Endothelial cell of umbilical vein (primary cell): Measurements from ENCODE around the gene PLCB4. TPM values are rescaled to one million over a fixed set of nuclear protein-coding genes. Genes with fewer than 3 reads are reported as not detected.

Source experiments
- BruUV-seq: library from RNA; stranded (reverse); fragments of 400-500 nt; replicated peaks from 2 replicates; lab custom pipeline; 2021; lab: Mats Ljungman, UMichigan
- CTCF ChIA-PET: fragments of 300-600, 350-600 bp; sonication (Branson Sonifier 250); formaldehyde crosslinking; loops from one replicate; lab custom pipeline; 2021; ENCODE audit warnings: antibody characterized with exemption, inconsistent platforms; lab: Charles Lee
- POLR2A ChIA-PET: fragments of 300-600, 350-600 bp; sonication (Branson Sonifier 250); formaldehyde crosslinking; loops from one replicate; lab custom pipeline; 2021; ENCODE audit warnings: antibody characterized with exemption, inconsistent platforms; lab: Charles Lee
- DNase-seq: peaks from one replicate; pipeline ENCODE4 v3.0.0-alpha.2; 2011; ENCODE audit warnings: low read depth, low spot score
- FAIRE-seq: peaks from 2 replicates; lab custom pipeline; 2011; peaks lifted over from hg19 to GRCh38; lab: Jason Lieb, UNC
- H2AFZ ChIP-seq: 2 replicates; pipeline ENCODE4 v1.6.0; 2012; ENCODE audit warnings: low read depth, low read length, control low read depth, inconsistent platforms
- H3K27ac ChIP-seq: 2 replicates; pipeline ENCODE4 v1.5.1; 2011; ENCODE audit warnings: low read depth, mild to moderate bottlenecking, control low read depth, low read length, moderate library complexity; ENCODE audit not compliant: insufficient read depth
- H3K27me3 ChIP-seq, 2 experiments: 2 replicates each; pipeline versions ENCODE4 v1.6.0 to v1.6.1; 2011; ENCODE audit warnings: low read length in 2 of 2, mixed read lengths in 1 of 2; ENCODE audit not compliant: control insufficient read depth in 2 of 2, insufficient read depth in 2 of 2
- H3K36me3 ChIP-seq, 2 experiments: 2 replicates in 1 of 2; 3 replicates in 1 of 2; pipeline ENCODE4 v1.5.1; 2011; ENCODE audit warnings: low read length in 2 of 2, mild to moderate bottlenecking in 1 of 2, moderate library complexity in 1 of 2; ENCODE audit not compliant: control insufficient read depth in 2 of 2, insufficient read depth in 2 of 2; ENCODE audit errors: extremely low read depth in 1 of 2
- H3K4me1 ChIP-seq: 3 replicates; pipeline ENCODE4 v1.5.1; 2011; ENCODE audit warnings: mild to moderate bottlenecking, low read length; ENCODE audit not compliant: control insufficient read depth, insufficient read depth; ENCODE audit errors: extremely low read depth
- H3K4me2 ChIP-seq: 2 replicates; pipeline ENCODE4 v1.6.1; 2011; ENCODE audit warnings: low read length, control low read depth, mixed read lengths; ENCODE audit not compliant: insufficient read depth
- H3K4me3 ChIP-seq, 3 experiments: fragments of 200-600 bp in 1 of 3; sonication (generic), shearing (Covaris generic) in 1 of 3; replicated peaks in 1 of 3; 2 replicates each; pipeline ENCODE4 v1.5.1; 2011 to 2016; ENCODE audit warnings: control low read depth in 3 of 3, low read length in 3 of 3, mild to moderate bottlenecking in 2 of 3, inconsistent platforms in 1 of 3, low read depth in 1 of 3, moderate library complexity in 1 of 3; ENCODE audit not compliant: insufficient read depth in 1 of 3
- H3K79me2 ChIP-seq: 2 replicates; pipeline ENCODE4 v1.6.0; 2012; ENCODE audit warnings: low read length, inconsistent platforms; ENCODE audit not compliant: control insufficient read depth, insufficient read depth
- H3K9ac ChIP-seq: replicated peaks from 2 replicates; pipeline ENCODE3; 2011; ENCODE audit warnings: low read length, control low read depth; ENCODE audit not compliant: insufficient read depth; ENCODE audit errors: extremely low read depth
- H3K9me1 ChIP-seq: replicated peaks from 3 replicates; pipeline ENCODE4 v1.6.0; 2011; ENCODE audit warnings: mild to moderate bottlenecking, low read length; ENCODE audit not compliant: control insufficient read depth, insufficient read depth; ENCODE audit errors: extremely low read depth
- H3K9me3 ChIP-seq: replicated peaks from 2 replicates; pipeline ENCODE4 v1.5.1; 2012; ENCODE audit warnings: low read length, inconsistent platforms; ENCODE audit not compliant: control insufficient read depth, insufficient read depth
- H4K20me1 ChIP-seq: replicated peaks from 2 replicates; pipeline ENCODE3; 2011; ENCODE audit warnings: mild to moderate bottlenecking, low read length; ENCODE audit not compliant: control insufficient read depth, insufficient read depth; ENCODE audit errors: extremely low read depth
- EZH2 ChIP-seq: IDR thresholded peaks from 2 replicates; pipeline ENCODE4 v1.6.1; 2012; ENCODE audit warnings: borderline replicate concordance, low read depth, mild to moderate bottlenecking, moderate library complexity, low read length, inconsistent platforms; ENCODE audit not compliant: severe bottlenecking
- FOS ChIP-seq: IDR thresholded peaks from 2 replicates; pipeline ENCODE4 v1.6.1; 2011; ENCODE audit warnings: mild to moderate bottlenecking, low read length, moderate library complexity, borderline replicate concordance; ENCODE audit not compliant: insufficient read depth
- GATA2 ChIP-seq: IDR thresholded peaks from 2 replicates; pipeline ENCODE4 v1.7.0; 2011; ENCODE audit warnings: low read depth, mild to moderate bottlenecking, moderate library complexity, mixed read lengths, low read length; ENCODE audit not compliant: insufficient read length, insufficient read depth
- JUN ChIP-seq: IDR thresholded peaks from 2 replicates; pipeline ENCODE4 v1.6.1; 2011; ENCODE audit warnings: borderline replicate concordance, low read depth; ENCODE audit not compliant: insufficient read length, insufficient read depth
- MYC ChIP-seq: IDR thresholded peaks from one replicate; pipeline ENCODE4 v1.6.1; 2011; ENCODE audit warnings: mild to moderate bottlenecking, low read depth, low read length
- POLR2A ChIP-seq: IDR thresholded peaks from 2 replicates; pipeline ENCODE4 v1.6.1; 2012; ENCODE audit warnings: low read depth, mild to moderate bottlenecking, control low read depth, low read length
- POLR2AphosphoS5 ChIP-seq: IDR thresholded peaks from 2 replicates; pipeline ENCODE4 v1.6.1; 2012; ENCODE audit warnings: low read depth, mild to moderate bottlenecking, control low read depth, low read length, moderate library complexity; ENCODE audit not compliant: insufficient read depth
- dilution Hi-C: fragments of 300-500 bp; cut with MboI; formaldehyde crosslinking; loops from one replicate; pipeline ENCODE4 v1.15.0; 2019; ENCODE audit warnings: low sequenced_read_pairs; ENCODE audit not compliant: extremely low pct_ligation_motif_present
- intact Hi-C: fragments of 100-400 bp; cut with micrococcal nuclease; formaldehyde crosslinking; loops from one replicate; pipeline ENCODE4 v1.10.0; 2022
- polyA plus RNA-seq, 4 experiments: library from polyadenylated mRNA; depleted of rRNA in 3 of 4; stranded (reverse) in 3 of 4; unstranded in 1 of 4; fragments of >200 nt; gene quantifications; 2 replicates each; pipeline versions ENCODE4 v1.2.1 to v1.2.3, GENCODE V29; 2011 to 2012; ENCODE audit warnings: missing spikeins in 1 of 4
- total RNA-seq: library from RNA; stranded (reverse); gene quantifications from 2 replicates; pipeline ENCODE4 v1.2.3, GENCODE V29; 2021
- TF ChIP-seq, protein P1 (sequence below), 2 donors: IDR thresholded peaks; 1 replicate in 1 of 2; 2 replicates in 1 of 2; pipeline ENCODE4 v1.5.1; 2011; ENCODE audit warnings: low read length in 2 of 2, mild to moderate bottlenecking in 2 of 2, moderate library complexity in 2 of 2, control low read depth in 1 of 2, inconsistent platforms in 1 of 2, low read depth in 1 of 2; ENCODE audit not compliant: insufficient read depth in 1 of 2; ENCODE audit errors: extremely low read depth in 1 of 2
- TF ChIP-seq, protein P2 (sequence below): IDR thresholded peaks from 2 replicates; pipeline ENCODE4 v1.6.1; 2011; ENCODE audit not compliant: insufficient read depth, insufficient read length

PLCB4 gene
- total and polyA plus RNA-seq, 2 donors (not counting 3 experiments of a cell fraction or from before 2014, with no cell fraction given) = 0.37 to 1.7 TPM

DNA sequence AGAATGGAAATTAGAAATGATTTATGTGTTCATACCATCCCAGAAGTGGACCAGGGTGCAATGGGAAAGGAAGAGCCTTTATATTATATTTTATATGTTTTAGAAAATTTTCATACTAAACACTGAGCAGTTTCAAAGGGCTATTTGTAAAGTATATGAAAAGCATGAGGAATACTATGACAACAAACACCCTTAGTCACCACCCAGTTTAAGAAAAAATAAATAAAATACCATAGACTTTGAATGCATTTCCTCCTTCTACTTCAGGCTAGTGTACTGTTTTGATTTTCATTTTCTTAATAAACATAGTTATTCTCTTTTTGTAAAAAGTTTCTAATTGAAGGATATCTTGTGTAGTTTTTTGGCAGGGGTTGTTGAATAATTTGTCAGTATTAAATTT, 191.1 kb downstream of the PLCB4 start:
- no peak for FAIRE-seq
- Histone ChIP-seq H3K4me2 (no peak overlapping the region), H3K9me3 (no peaks in the 10 kb centered on the region), H3K79me2 (no peaks in the 10 kb centered on the region), H4K20me1 (no peaks in the 10 kb centered on the region), H3K4me1 (no peaks in the 10 kb centered on the region), H2AFZ (no peak overlapping the region), H3K36me3 (no peaks in the 10 kb centered on the region), H3K4me3 (no peak overlapping the region), H3K9ac (no peak overlapping the region), H3K9me1 (no peaks in the 10 kb centered on the region), H3K27me3 (no peaks in the 10 kb centered on the region), H3K27ac (no peak overlapping the region)
- ChIA-PET CTCF (no interaction called here), POLR2A (no interaction called here)
- intact Hi-C loops = no loop called here
- TF ChIP-seq FOS (no peak), GATA2 (no peak), MYC (no peak), EZH2 (no peak), POLR2A (no peak), JUN (no peak), POLR2AphosphoS5 (no peak)
- TF ChIP-seq, protein P1, sequence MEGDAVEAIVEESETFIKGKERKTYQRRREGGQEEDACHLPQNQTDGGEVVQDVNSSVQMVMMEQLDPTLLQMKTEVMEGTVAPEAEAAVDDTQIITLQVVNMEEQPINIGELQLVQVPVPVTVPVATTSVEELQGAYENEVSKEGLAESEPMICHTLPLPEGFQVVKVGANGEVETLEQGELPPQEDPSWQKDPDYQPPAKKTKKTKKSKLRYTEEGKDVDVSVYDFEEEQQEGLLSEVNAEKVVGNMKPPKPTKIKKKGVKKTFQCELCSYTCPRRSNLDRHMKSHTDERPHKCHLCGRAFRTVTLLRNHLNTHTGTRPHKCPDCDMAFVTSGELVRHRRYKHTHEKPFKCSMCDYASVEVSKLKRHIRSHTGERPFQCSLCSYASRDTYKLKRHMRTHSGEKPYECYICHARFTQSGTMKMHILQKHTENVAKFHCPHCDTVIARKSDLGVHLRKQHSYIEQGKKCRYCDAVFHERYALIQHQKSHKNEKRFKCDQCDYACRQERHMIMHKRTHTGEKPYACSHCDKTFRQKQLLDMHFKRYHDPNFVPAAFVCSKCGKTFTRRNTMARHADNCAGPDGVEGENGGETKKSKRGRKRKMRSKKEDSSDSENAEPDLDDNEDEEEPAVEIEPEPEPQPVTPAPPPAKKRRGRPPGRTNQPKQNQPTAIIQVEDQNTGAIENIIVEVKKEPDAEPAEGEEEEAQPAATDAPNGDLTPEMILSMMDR (IDR thresholded peaks at IDR 0.05; ENCODE audit: extremely low read depth in 1 of 2, insufficient read depth in 1 of 2, low read depth in 1 of 2, low read length in 2 of 2) = no peak
- TF ChIP-seq, protein P2, sequence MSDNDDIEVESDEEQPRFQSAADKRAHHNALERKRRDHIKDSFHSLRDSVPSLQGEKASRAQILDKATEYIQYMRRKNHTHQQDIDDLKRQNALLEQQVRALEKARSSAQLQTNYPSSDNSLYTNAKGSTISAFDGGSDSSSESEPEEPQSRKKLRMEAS = no peak
- BruUV-seq = no TSS peak
- DNase-seq = no peak
- dilution Hi-C loops = no loop called here
